Measurements from ENCODE around the gene FAAP20.

The FAAP20 gene

GRCh38 chr1:2143814-2144500, 50.6 kb downstream of the FAAP20 start:
- DNase-seq (ENCODE audit: low read depth in 2 of 2): no peak
- TF ChIP-seq CTCF (IDR thresholded peaks at IDR 0.05; ENCODE audit: low read depth, low read length): no peak
- no peak overlapping the region for H3K4me3 ChIP-seq (replicated peaks in 1 of 2; ENCODE audit: low read depth in 2 of 2, low read length in 2 of 2)

- TF ChIP-seq CTCF (IDR thresholded peaks at IDR 0.05; ENCODE audit: low read depth, low read length): no peak
- H3K4me3 ChIP-seq (replicated peaks in 1 of 2; ENCODE audit: low read depth in 2 of 2, low read length in 2 of 2): no peak overlapping the region
- DNase-seq (ENCODE audit: low read depth in 2 of 2): no peak
Observed at GRCh38 chr1:2141025-2141424, 53.5 kb downstream of the FAAP20 start.
